ENCODE measurements around the gene PPP4C. TPM values are rescaled to one million over a fixed set of nuclear protein-coding genes. Genes with fewer than 3 reads are reported as not detected.
A peak's percentile ranks its signal among the peaks of the same experiment; 100 is the strongest.

The PPP4C gene
- total RNA-seq, 1 experiment from 2014 or later = 246 TPM

GRCh38 chr16:30030841-30031413 is 44.9 kb upstream of the PPP4C start, which contains the start of gene TLCD3B:
Gene TLCD3B, minus strand, starts transcription at chr16:30031271. Its CDS starts 744 bp downstream, at chr16:30030527.
- Histone ChIP-seq H3K27ac (no peak within 1 kb of the TSS), H3K9me2 (ENCODE audit: insufficient read depth) (no peaks in the 10 kb centered on the region), H3K4me2 (peak within 1 kb of the TSS; percentile 60), H3K79me2 (ENCODE audit: low read depth) (no peaks in the 10 kb centered on the region), H3K9me3 (ENCODE audit: insufficient read depth, low read depth) (no peaks in the 10 kb centered on the region), H2AFZ (no peak within 1 kb of the TSS), H3K27me3 (ENCODE audit: insufficient read depth, low read depth) (peaks cover 55% of the 10 kb centered on the region), H3K36me3 (ENCODE audit: low read depth) (no peaks in the 10 kb centered on the region), H3F3A (ENCODE audit: insufficient read depth, low read depth) (0 out of 2 replicates have a peak, but pooled peaks cover 5% of the 10 kb centered on the region), H3K4me3 (peak within 1 kb of the TSS; percentile 12; the same call in 1 of the 2 replicates), H4K20me1 (ENCODE audit: insufficient read depth) (no peaks in the 10 kb centered on the region), H3K4me1 (replicated peaks; ENCODE audit: insufficient read depth) (no peaks in the 10 kb centered on the region)
- TF ChIP-seq CTCF (conservative IDR thresholded peaks at IDR 0.05) = no peak
- no peak for TF ChIP-seq EZH2 (IDR thresholded peaks at IDR 0.05; ENCODE audit: low read depth)
- CTCF ChIA-PET = interaction anchor here (0.6 to 1.4 kb wide), 2 partner anchors 9 to 590 kb away, joined by 4 to 5 read pairs; no protein-coding TSS in a partner anchor
- DNase-seq = no peak
- BruUV-seq (replicated peaks) = no TSS peak
- POLR2A ChIA-PET (ENCODE audit: unreplicated experiment) = no interaction called here
- intact Hi-C loops (cut with micrococcal nuclease; ENCODE audit: unreplicated experiment) = no loop called here

GRCh38 chr16:30031477-30031918 is 44.3 kb upstream of the PPP4C start:
- no peaks in the 10 kb centered on the region for H3K79me2 ChIP-seq (ENCODE audit: low read depth)
- H4K20me1 ChIP-seq (ENCODE audit: insufficient read depth) = no peaks in the 10 kb centered on the region
- CTCF ChIA-PET = interaction anchor here (1.1 to 1.5 kb wide), 5 partner anchors 8 to 212 kb away, joined by 3 to 10 read pairs (median 4); partner anchors contain the start of gene C16orf92
- peak overlapping the region; percentile 60 for H3K4me2 ChIP-seq
- no peak for DNase-seq
- H2AFZ ChIP-seq = no peak overlapping the region
- no peaks in the 10 kb centered on the region for H3K4me1 ChIP-seq (replicated peaks; ENCODE audit: insufficient read depth)
- H3K36me3 ChIP-seq (ENCODE audit: low read depth) = no peaks in the 10 kb centered on the region
- 0 out of 2 replicates have a peak, but pooled peaks cover 5% of the 10 kb centered on the region for H3F3A ChIP-seq (ENCODE audit: insufficient read depth, low read depth)
- POLR2A ChIA-PET (ENCODE audit: unreplicated experiment) = no interaction called here
- peaks cover 49% of the 10 kb centered on the region for H3K27me3 ChIP-seq (ENCODE audit: insufficient read depth, low read depth)
- intact Hi-C loops (cut with micrococcal nuclease; ENCODE audit: unreplicated experiment) = no loop called here
- H3K27ac ChIP-seq = no peak overlapping the region
- no peak overlapping the region for H3K4me3 ChIP-seq
- TF ChIP-seq CTCF (conservative IDR thresholded peaks at IDR 0.05) (no peak), EZH2 (IDR thresholded peaks at IDR 0.05; ENCODE audit: low read depth) (no peak)
- H3K9me3 ChIP-seq (ENCODE audit: insufficient read depth, low read depth) = no peaks in the 10 kb centered on the region
- BruUV-seq (replicated peaks) = no TSS peak
- no peaks in the 10 kb centered on the region for H3K9me2 ChIP-seq (ENCODE audit: insufficient read depth)

GRCh38 chr16:30032083-30032819 is 43.5 kb upstream of the PPP4C start:
- TF ChIP-seq EZH2 (IDR thresholded peaks at IDR 0.05; ENCODE audit: low read depth) (no peak), CTCF (conservative IDR thresholded peaks at IDR 0.05) (peak; percentile 99)
- H3K4me1 ChIP-seq (replicated peaks; ENCODE audit: insufficient read depth) = no peaks in the 10 kb centered on the region
- H4K20me1 ChIP-seq (ENCODE audit: insufficient read depth) = no peaks in the 10 kb centered on the region
- intact Hi-C loops (cut with micrococcal nuclease; ENCODE audit: unreplicated experiment) = no loop called here
- H3F3A ChIP-seq (ENCODE audit: insufficient read depth, low read depth) = 0 out of 2 replicates have a peak, but pooled peaks cover 5% of the 10 kb centered on the region
- H2AFZ ChIP-seq = no peak overlapping the region
- H3K4me2 ChIP-seq = no peak overlapping the region
- peak; percentile 66 to 72 for DNase-seq
- no peaks in the 10 kb centered on the region for H3K9me2 ChIP-seq (ENCODE audit: insufficient read depth)
- H3K27me3 ChIP-seq (ENCODE audit: insufficient read depth, low read depth) = peaks cover 42% of the 10 kb centered on the region
- H3K9me3 ChIP-seq (ENCODE audit: insufficient read depth, low read depth) = no peaks in the 10 kb centered on the region
- H3K4me3 ChIP-seq = no peak overlapping the region
- no peaks in the 10 kb centered on the region for H3K36me3 ChIP-seq (ENCODE audit: low read depth)
- BruUV-seq (replicated peaks) = no TSS peak
- CTCF ChIA-PET = interaction anchor here (0.5 to 1.5 kb wide), 10 partner anchors 7 to 1170 kb away, joined by 3 to 10 read pairs (median 4); partner anchors contain the start of gene C16orf92
- POLR2A ChIA-PET (ENCODE audit: unreplicated experiment) = interaction anchor here (0.5 to 0.6 kb wide), 2 partner anchors 138 to 385 kb away, joined by 3 to 13 read pairs; no protein-coding TSS in a partner anchor
- no peak overlapping the region for H3K27ac ChIP-seq
- no peaks in the 10 kb centered on the region for H3K79me2 ChIP-seq (ENCODE audit: low read depth)

All from PC-9 (cell line).